HepG2 (cell line): ENCODE results near the gene RUFY2. TPM values are rescaled to one million over a fixed set of nuclear protein-coding genes. Genes with fewer than 3 reads are reported as not detected.

Experiments used
- ATAC-seq: fragments of 200-7000 bp; cut with Tn5 transposase; 3 replicates; pipeline ENCODE4 v1.9.1; 2020; ENCODE audit warnings: mild to moderate bottlenecking, moderate library complexity
- BruUV-seq: library from RNA; stranded (reverse); fragments of 400-500 nt; replicated peaks from 2 replicates; lab custom pipeline; 2021; lab: Mats Ljungman, UMichigan
- CTCF ChIA-PET: fragments of 300-600 bp; formaldehyde crosslinking; extraction: SDS; loops from one replicate; lab custom pipeline; 2021; ENCODE audit warnings: low total read pairs, inconsistent platforms, low intra/inter-chr PET ratio; lab: Yijun Ruan, JAX
- POLR2A ChIA-PET: fragments of 350-600 bp; sonication (Branson Sonifier 250); formaldehyde crosslinking; loops from one replicate; lab custom pipeline; 2020; ENCODE audit warnings: antibody characterized with exemption, inconsistent platforms; lab: Yijun Ruan, JAX
- DNase-seq: peaks from one replicate; pipeline ENCODE4 v3.0.0-alpha.2; 2015; ENCODE audit warnings: low spot score
- FAIRE-seq: peaks from 3 replicates; lab custom pipeline; 2011; peaks lifted over from hg19 to GRCh38; lab: Jason Lieb, UNC
- H2AFZ ChIP-seq: one replicate; pipeline ENCODE4 v1.6.1; 2011; ENCODE audit warnings: low read length, inconsistent platforms
- H3K27ac ChIP-seq: fragments of 300-600 bp; 3 replicates; pipeline ENCODE4 v1.8.0; 2011; ENCODE audit warnings: mixed run types, mild to moderate bottlenecking, mixed read lengths, low read length, inconsistent platforms; ENCODE audit not compliant: insufficient read depth; ENCODE audit errors: extremely low read length
- H3K27me3 ChIP-seq, 2 experiments: fragments of 200-600 bp in 1 of 2; 2 replicates in 1 of 2; 3 replicates in 1 of 2; pipeline versions ENCODE4 v1.6.0 to v1.8.0; 2011; ENCODE audit warnings: low read length in 2 of 2, mild to moderate bottlenecking in 2 of 2, moderate library complexity in 2 of 2, inconsistent platforms in 1 of 2; ENCODE audit not compliant: insufficient read depth in 2 of 2, control insufficient read depth in 1 of 2
- H3K36me3 ChIP-seq, 2 experiments: fragments of 200-600 bp in 1 of 2; replicated peaks in 1 of 2; 2 replicates in 1 of 2; 3 replicates in 1 of 2; pipeline versions ENCODE4 v1.5.1 to v1.8.0; 2011; ENCODE audit warnings: low read length in 2 of 2, inconsistent platforms in 1 of 2; ENCODE audit not compliant: insufficient read depth in 2 of 2, control insufficient read depth in 1 of 2
- H3K4me1 ChIP-seq: 2 replicates; pipeline ENCODE4 v1.5.1; 2012; ENCODE audit warnings: low read length, inconsistent platforms; ENCODE audit not compliant: insufficient read depth
- H3K4me2 ChIP-seq: 2 replicates; pipeline ENCODE4 v1.6.0; 2011; ENCODE audit warnings: low read depth, low read length, inconsistent platforms
- H3K4me3 ChIP-seq, 3 experiments: fragments of 200-600 bp in 1 of 3; sonication (generic), shearing (Covaris generic) in 1 of 3; replicated peaks in 1 of 3; 2 replicates each; pipeline ENCODE4 v1.5.1; 2011 to 2016; ENCODE audit warnings: low read length in 3 of 3, inconsistent platforms in 2 of 3, low read depth in 2 of 3, mild to moderate bottlenecking in 2 of 3, control low read depth in 1 of 3, mixed read lengths in 1 of 3; ENCODE audit not compliant: insufficient read depth in 1 of 3
- H3K79me2 ChIP-seq: one replicate; pipeline ENCODE4 v1.6.1; 2011; ENCODE audit warnings: low read length, inconsistent platforms; ENCODE audit not compliant: insufficient read depth
- H3K9ac ChIP-seq: 2 replicates; pipeline ENCODE4 v1.6.0; 2011; ENCODE audit warnings: mild to moderate bottlenecking, low read depth, low read length, inconsistent platforms; ENCODE audit not compliant: insufficient read depth
- H3K9me3 ChIP-seq: 2 replicates; pipeline ENCODE4 v1.5.1; 2012; ENCODE audit warnings: mild to moderate bottlenecking, low read length
- H4K20me1 ChIP-seq: 2 replicates; pipeline ENCODE4 v1.6.0; 2011; ENCODE audit warnings: inconsistent platforms, mild to moderate bottlenecking, low read length, moderate library complexity; ENCODE audit not compliant: insufficient read depth
- CREB1 ChIP-seq, 2 experiments: fragments of 450-650 bp in 1 of 2; IDR thresholded peaks; 2 replicates each; pipeline ENCODE4 v1.6.1; 2016 to 2017; ENCODE audit warnings: control low read depth in 1 of 2, mild to moderate bottlenecking in 1 of 2, missing compliant biosample characterization in 1 of 2, missing genetic modification characterization in 1 of 2
- GTF2F1 ChIP-seq: fragments of 150-350 bp; IDR thresholded peaks from 2 replicates; pipeline ENCODE4 v1.6.1; 2014; ENCODE audit warnings: low read length
- MEF2D ChIP-seq: sonication (generic); formaldehyde crosslinking; IDR thresholded peaks from 2 replicates; pipeline ENCODE4 v1.5.1; 2020; ENCODE audit warnings: mild to moderate bottlenecking, missing genetic modification reagents
- NR2F6 ChIP-seq, 2 experiments: IDR thresholded peaks; 2 replicates each; pipeline ENCODE4 v1.6.1; 2016; ENCODE audit warnings: antibody characterized with exemption in 1 of 2, mild to moderate bottlenecking in 1 of 2
- ZNF225 ChIP-seq: sonication (generic); formaldehyde crosslinking; IDR thresholded peaks from 2 replicates; pipeline ENCODE4 v1.4.0; 2020; ENCODE audit warnings: mild to moderate bottlenecking, missing genetic modification reagents
- ZNF296 ChIP-seq: sonication (generic); formaldehyde crosslinking; conservative IDR thresholded peaks from 2 replicates; pipeline ENCODE4 v1.5.0; 2020; ENCODE audit warnings: mild to moderate bottlenecking, missing genetic modification reagents
- ZNF337 ChIP-seq: sonication (generic); formaldehyde crosslinking; IDR thresholded peaks from 2 replicates; pipeline ENCODE4 v1.5.1; 2020; ENCODE audit warnings: missing genetic modification reagents, low read depth, mild to moderate bottlenecking, borderline replicate concordance
- ZNF513 ChIP-seq: sonication (generic); formaldehyde crosslinking; conservative IDR thresholded peaks from 2 replicates; pipeline ENCODE4 v1.5.0; 2020; ENCODE audit warnings: missing genetic modification reagents
- ZNF652 ChIP-seq: IDR thresholded peaks from 2 replicates; pipeline ENCODE4 v1.6.1; 2016; ENCODE audit warnings: low read depth, borderline replicate concordance
- WGBS: methylation state at CpG from one replicate; pipeline ENCODE4 v1.1.6; 2017; ENCODE audit warnings: low lambda C conversion rate; 5-methylcytosine and 5-hydroxymethylcytosine counted together
- in situ Hi-C: cut with HindIII; loops from 2 replicates; pipeline ENCODE4 v1.10.0; 2017; ENCODE audit warnings: low pct_unique_long_range_greater_than_20kb; ENCODE audit not compliant: extremely low pct_ligation_motif_present
- intact Hi-C: fragments of 100-400 bp; cut with micrococcal nuclease; formaldehyde crosslinking; loops from one replicate; pipeline ENCODE4 v1.10.0; 2022; ENCODE audit not compliant: unreplicated experiment
- polyA plus RNA-seq, 8 experiments: library from polyadenylated mRNA; depleted of rRNA in 3 of 8; stranded (reverse) in 7 of 8; unstranded in 1 of 8; fragments of >200 nt; fragmentation: Illumina TruSeq in 4 of 8; extraction: Trizol in 4 of 8; gene quantifications; 2 replicates each; pipeline versions ENCODE4 v1.2.1 to v1.2.3, GENCODE V29; 2011 to 2016; ENCODE audit warnings: low read depth in 4 of 8, missing spikeins in 1 of 8, mixed read lengths in 1 of 8; ENCODE audit not compliant: insufficient read depth in 1 of 8
- total RNA-seq, 5 experiments: library from RNA; depleted of rRNA; stranded (reverse); fragments of >200 nt; fragmentation: Illumina TruSeq; extraction: Trizol; gene quantifications; 2 replicates each; pipeline ENCODE4 v1.2.3, GENCODE V29; 2016; ENCODE audit warnings: low read depth in 1 of 5
- TF ChIP-seq, protein P1 (sequence below): IDR thresholded peaks from 2 replicates; pipeline ENCODE4 v1.6.1; 2016; ENCODE audit warnings: low read depth, borderline replicate concordance

The RUFY2 gene
- total and polyA plus RNA-seq, 2 of the 13 experiments (the other 11 are each of a cell fraction or from before 2014, with no cell fraction given), result 10.1 to 16.1 TPM

GRCh38 chr10:68402276-68402675 lies 4.8 kb downstream of the RUFY2 start:
- CTCF ChIA-PET, result no interaction called here

GRCh38 chr10:68397005-68397404 lies 10.1 kb downstream of the RUFY2 start:
- BruUV-seq, result no TSS peak
- Histone ChIP-seq H4K20me1 (no peaks in the 10 kb centered on the region), H3K9ac (no peak overlapping the region), H3K4me1 (peaks cover 7% of the 10 kb centered on the region; the same call in 1 of the 2 replicates), H3K4me2 (no peak overlapping the region), H3K4me3 (no peak overlapping the region), H3K27ac (no peak overlapping the region), H2AFZ (no peak overlapping the region), H3K79me2 (peaks cover 2% of the 10 kb centered on the region), H3K27me3 (no peaks in the 10 kb centered on the region), H3K9me3 (no peaks in the 10 kb centered on the region), H3K36me3 (peaks cover 6 to 28% of the 10 kb centered on the region in 2 experiments)
- no peak for DNase-seq
- intact Hi-C loops (no loop called here), in situ Hi-C loops (no loop called here)
- ATAC-seq, result no peak
- TF ChIP-seq NR2F6 (IDR thresholded peaks at IDR 0.05) (no peak), NR2F6 (CRISPR knock-in tag; IDR thresholded peaks at IDR 0.05) (no peak), ZNF225 (CRISPR knock-in tag) (no peak), ZNF513 (no peak), ZNF652 (peak; percentile 77; the same call in 1 of the 2 replicates), GTF2F1 (no peak), MEF2D (CRISPR knock-in tag) (no peak), ZNF296 (no peak)
- TF ChIP-seq, protein P1, sequence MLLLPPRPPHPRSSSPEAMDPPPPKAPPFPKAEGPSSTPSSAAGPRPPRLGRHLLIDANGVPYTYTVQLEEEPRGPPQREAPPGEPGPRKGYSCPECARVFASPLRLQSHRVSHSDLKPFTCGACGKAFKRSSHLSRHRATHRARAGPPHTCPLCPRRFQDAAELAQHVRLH (CRISPR knock-in tag), result no peak
- POLR2A ChIA-PET, result no interaction called here
- WGBS, result 83% methylated on average over 1 of the region's 1 CpG
- CTCF ChIA-PET, result no interaction called here
- no peak for FAIRE-seq

More at GRCh38 chr10:68402276-68402675, 4.8 kb downstream of the RUFY2 start:
- TF ChIP-seq CREB1 (IDR thresholded peaks at IDR 0.05) (no peak), CREB1 (CRISPR knock-in tag; IDR thresholded peaks at IDR 0.05) (no peak), ZNF337 (CRISPR knock-in tag) (no peak)
- no peak overlapping the region for H2AFZ ChIP-seq
- H3K27ac ChIP-seq, result no peak overlapping the region
- in situ Hi-C loops (no loop called here), intact Hi-C loops (loop anchor here (10.0 kb wide), 2 partner anchors 57 to 143 kb away; no protein-coding TSS in a partner anchor)
- no peak for DNase-seq
- H3K9me3 ChIP-seq, result no peaks in the 10 kb centered on the region
- H3K9ac ChIP-seq, result no peak overlapping the region
- H3K4me3 ChIP-seq, result no peak overlapping the region
- BruUV-seq, result no TSS peak
- no peak for FAIRE-seq
- POLR2A ChIA-PET, result no interaction called here
- no peak for ATAC-seq
- peaks cover 2 to 7% of the 10 kb centered on the region in 2 experiments; a peak in 4 of 5 replicates for H3K36me3 ChIP-seq
- H3K79me2 ChIP-seq, result peaks cover 41% of the 10 kb centered on the region
- no peak overlapping the region for H3K4me2 ChIP-seq
- H3K4me1 ChIP-seq, result peaks cover 25% of the 10 kb centered on the region
- H3K27me3 ChIP-seq, result no peaks in the 10 kb centered on the region; a peak in 1 of 5 replicates
- H4K20me1 ChIP-seq, result peaks cover 6% of the 10 kb centered on the region
- 93% methylated on average over 1 of the region's 1 CpG for whole genome bisulfite sequencing
